ENCODE results near the gene MOB2. TPM values are rescaled to one million over a fixed set of nuclear protein-coding genes. Genes with fewer than 3 reads are reported as not detected.

The MOB2 gene
- total RNA-seq, 2 experiments from 2014 or later = 22.4 to 27.5 TPM

- peaks cover 17% of the 10 kb centered on the region for H3K79me2 ChIP-seq (ENCODE audit: insufficient read depth, low read depth, low read length)
- no peaks in the 10 kb centered on the region for H3K9me2 ChIP-seq (ENCODE audit: insufficient read depth, low read length)
- H2AFZ ChIP-seq (ENCODE audit: low read length) = peak overlapping the region; percentile 54; the same call in 1 of the 2 replicates
- TF ChIP-seq CTCF (conservative IDR thresholded peaks at IDR 0.05; ENCODE audit: low read length) (0 out of 2 replicates have a peak, but pooled peaks have one; percentile 9), EZH2phosphoT487 (IDR thresholded peaks at IDR 0.05; ENCODE audit: borderline replicate concordance, low read depth, low read length) (no peak)
- no peaks in the 10 kb centered on the region for H4K20me1 ChIP-seq (ENCODE audit: insufficient read depth, low read length)
- peak overlapping the region; percentile 88 for H3K27ac ChIP-seq (ENCODE audit: low read depth, low read length, poor library complexity, severe bottlenecking)
- peak overlapping the region; percentile 52 for H3K4me3 ChIP-seq (ENCODE audit: low read depth, low read length, poor library complexity, severe bottlenecking)
- POLR2A ChIA-PET = interaction anchor here (0.6 to 1.0 kb wide), 2 partner anchors 36 to 53 kb away, joined by 3 to 4 read pairs; no protein-coding TSS in a partner anchor
- no peaks in the 10 kb centered on the region for H3K36me3 ChIP-seq (ENCODE audit: insufficient read depth, low read length)
- BruUV-seq (replicated peaks) = no TSS peak
- CTCF ChIA-PET (ENCODE audit: unreplicated experiment) = interaction anchor here (0.7 kb wide), 1 partner anchor 53 kb away, joined by 5 read pairs; no protein-coding TSS in a partner anchor
- H3K4me1 ChIP-seq (ENCODE audit: insufficient read depth, low read length, poor library complexity, severe bottlenecking) = peaks cover 53% of the 10 kb centered on the region
- H3K4me2 ChIP-seq (ENCODE audit: low read length) = peak overlapping the region; percentile 72
- intact Hi-C loops (cut with micrococcal nuclease; ENCODE audit: unreplicated experiment) = loop anchor here (1.0 to 10.0 kb wide), 4 partner anchors 53 to 1177 kb away; partner anchors contain the start of gene LSP1
- no peaks in the 10 kb centered on the region for H3K9me3 ChIP-seq (ENCODE audit: low read length)
- peak; percentile 71 for DNase-seq (ENCODE audit: low spot score)
Measured at GRCh38 chr11:1521382-1522080, 35.0 kb upstream of the MOB2 start.

- CTCF ChIA-PET (ENCODE audit: unreplicated experiment) = interaction anchor here (0.7 kb wide), 1 partner anchor 54 kb away, joined by 5 read pairs; no protein-coding TSS in a partner anchor
Measured at GRCh38 chr11:1520663-1521267, 34.2 kb upstream of the MOB2 start.

More at GRCh38 chr11:1520663-1521267, 34.2 kb upstream of the MOB2 start:
- intact Hi-C loops (cut with micrococcal nuclease; ENCODE audit: unreplicated experiment) = loop anchor here (1.0 to 10.0 kb wide), 4 partner anchors 54 to 1176 kb away; partner anchors contain the start of gene LSP1
- Histone ChIP-seq H2AFZ (ENCODE audit: low read length) (peak overlapping the region; percentile 54; the same call in 1 of the 2 replicates), H3K36me3 (ENCODE audit: insufficient read depth, low read length) (no peaks in the 10 kb centered on the region), H4K20me1 (ENCODE audit: insufficient read depth, low read length) (no peaks in the 10 kb centered on the region), H3K4me2 (ENCODE audit: low read length) (peak overlapping the region; percentile 72), H3K9me2 (ENCODE audit: insufficient read depth, low read length) (no peaks in the 10 kb centered on the region), H3K4me3 (ENCODE audit: low read depth, low read length, poor library complexity, severe bottlenecking) (peak overlapping the region; percentile 52), H3K4me1 (ENCODE audit: insufficient read depth, low read length, poor library complexity, severe bottlenecking) (peaks cover 61% of the 10 kb centered on the region), H3K27ac (ENCODE audit: low read depth, low read length, poor library complexity, severe bottlenecking) (peak overlapping the region; percentile 88), H3K79me2 (ENCODE audit: insufficient read depth, low read depth, low read length) (peaks cover 17% of the 10 kb centered on the region), H3K9me3 (ENCODE audit: low read length) (no peaks in the 10 kb centered on the region)
- TF ChIP-seq EZH2phosphoT487 (IDR thresholded peaks at IDR 0.05; ENCODE audit: borderline replicate concordance, low read depth, low read length) (no peak), CTCF (conservative IDR thresholded peaks at IDR 0.05; ENCODE audit: low read length) (peak; percentile 64; the same call in 1 of the 2 replicates)
- DNase-seq (ENCODE audit: low spot score) = peak; percentile 84
- POLR2A ChIA-PET = interaction anchor here (0.6 to 1.0 kb wide), 2 partner anchors 37 to 54 kb away, joined by 3 to 4 read pairs; no protein-coding TSS in a partner anchor
- BruUV-seq (replicated peaks) = no TSS peak
